Gastroesophageal sphincter (tissue), 4 donors: ENCODE measurements around the gene DLG3. TPM values are rescaled to one million over a fixed set of nuclear protein-coding genes. Genes with fewer than 3 reads are reported as not detected.

Experiments
- ATAC-seq: fragments of 150-250 bp; one replicate; pipeline ENCODE4 v1.9.1; 2016; ENCODE audit warnings: mild to moderate bottlenecking, moderate library complexity
- H3K27ac ChIP-seq, 4 donors: fragments of 200-600 bp; sonication (generic) in 3 of 4; 1 replicate in 3 of 4; 2 replicates in 1 of 4; pipeline ENCODE4 v1.5.1; 2016 to 2019
- H3K27me3 ChIP-seq: fragments of 200-600 bp; sonication (generic); one replicate; pipeline ENCODE4 v1.5.1; 2019
- H3K36me3 ChIP-seq, 2 donors: fragments of 200-600 bp; sonication (generic); one replicate each; pipeline ENCODE4 v1.5.1; 2019; ENCODE audit warnings: control low read depth in 1 of 2
- H3K4me1 ChIP-seq, 3 donors: fragments of 200-600 bp; sonication (generic); 1 replicate in 2 of 3; 2 replicates in 1 of 3; pipeline ENCODE4 v1.5.1; 2016 to 2019; ENCODE audit warnings: control low read depth in 2 of 3
- H3K4me3 ChIP-seq, 2 donors: fragments of 200-600 bp; sonication (generic); one replicate each; pipeline ENCODE4 v1.5.1; 2019; ENCODE audit warnings: mild to moderate bottlenecking in 1 of 2, moderate library complexity in 1 of 2
- H3K9me3 ChIP-seq, 3 donors: fragments of 200-600 bp; sonication (generic); one replicate each; pipeline ENCODE4 v1.5.1; 2017 to 2019; ENCODE audit warnings: control low read depth in 2 of 3
- EP300 ChIP-seq: sonication (generic); formaldehyde crosslinking; IDR thresholded peaks from one replicate; pipeline ENCODE4 v1.6.1; 2017; ENCODE audit warnings: antibody characterized with exemption, mild to moderate bottlenecking
- POLR2A ChIP-seq, 2 donors: fragments of 450-650 bp; IDR thresholded peaks; one replicate each; pipeline ENCODE4 v1.6.1; 2017; ENCODE audit warnings: antibody characterized with exemption in 2 of 2, mild to moderate bottlenecking in 2 of 2, moderate library complexity in 1 of 2
- POLR2AphosphoS5 ChIP-seq: sonication (generic); formaldehyde crosslinking; IDR thresholded peaks from one replicate; pipeline ENCODE4 v1.6.1; 2017; ENCODE audit warnings: antibody characterized with exemption
- WGBS, 2 donors: methylation state at CpG; one replicate each; pipeline ENCODE4 v1.1.5; 2018; ENCODE audit warnings: low coverage in 1 of 2; 5-methylcytosine and 5-hydroxymethylcytosine counted together
- small RNA-seq, 4 donors: library from RNA; depleted of rRNA; stranded (forward); fragments of <200 nt; gene quantifications; one replicate each; pipeline ENCODE3, GENCODE V24; 2016
- total RNA-seq, 4 donors: library from RNA; depleted of rRNA; stranded (reverse); fragments of >200 nt; gene quantifications; one replicate each; pipeline ENCODE4 v1.1.0, GENCODE V29; 2016
- TF ChIP-seq, protein P1 (sequence below), 4 experiments: fragments of 200-600 bp in 2 of 4; fragments of 450-650 bp in 2 of 4; sonication (generic) in 1 of 4; IDR thresholded peaks; one replicate each; pipeline ENCODE4 v1.5.1; 2017 to 2019; ENCODE audit warnings: antibody characterized with exemption in 4 of 4, mild to moderate bottlenecking in 2 of 4, moderate library complexity in 2 of 4

DLG3 gene
- total RNA-seq, 4 donors from 2014 or later = 22.3 to 46.2 (median 26.8) TPM

DNA sequence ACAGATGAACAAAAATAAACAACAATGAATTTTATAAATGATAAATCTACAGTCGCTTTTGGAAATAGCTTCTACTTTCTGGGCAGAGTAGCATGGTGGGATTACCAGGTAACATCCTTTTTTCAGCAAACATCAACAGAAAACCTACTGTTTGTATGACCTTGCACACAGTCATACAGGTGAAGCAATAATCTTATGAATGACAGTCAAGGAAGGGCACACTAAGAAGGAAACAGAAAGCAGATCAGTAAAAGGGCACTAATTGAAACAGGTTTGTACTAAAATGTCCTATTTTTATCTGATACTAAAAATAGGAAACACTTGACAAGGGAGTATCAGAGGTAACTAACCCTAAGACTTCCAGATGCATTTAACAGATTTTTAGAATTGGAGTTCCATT is 108.9 kb downstream of the DLG3 start:
- Histone ChIP-seq H3K27me3 (no peaks in the 10 kb centered on the region), H3K4me3 (no peak overlapping the region), H3K27ac (no peak overlapping the region), H3K4me1 (no peaks in the 10 kb centered on the region), H3K9me3 (no peaks in the 10 kb centered on the region), H3K36me3 (no peaks in the 10 kb centered on the region)
- 43% methylated on average over 1 of the region's 1 CpG; no CpG with 5 or more reads in 1 of the 2 donors for WGBS, 2 donors
- ATAC-seq = no peak
- no peak for TF ChIP-seq EP300
- TF ChIP-seq POLR2A (IDR thresholded peaks at IDR 0.05) = no peak
- TF ChIP-seq, protein P1, sequence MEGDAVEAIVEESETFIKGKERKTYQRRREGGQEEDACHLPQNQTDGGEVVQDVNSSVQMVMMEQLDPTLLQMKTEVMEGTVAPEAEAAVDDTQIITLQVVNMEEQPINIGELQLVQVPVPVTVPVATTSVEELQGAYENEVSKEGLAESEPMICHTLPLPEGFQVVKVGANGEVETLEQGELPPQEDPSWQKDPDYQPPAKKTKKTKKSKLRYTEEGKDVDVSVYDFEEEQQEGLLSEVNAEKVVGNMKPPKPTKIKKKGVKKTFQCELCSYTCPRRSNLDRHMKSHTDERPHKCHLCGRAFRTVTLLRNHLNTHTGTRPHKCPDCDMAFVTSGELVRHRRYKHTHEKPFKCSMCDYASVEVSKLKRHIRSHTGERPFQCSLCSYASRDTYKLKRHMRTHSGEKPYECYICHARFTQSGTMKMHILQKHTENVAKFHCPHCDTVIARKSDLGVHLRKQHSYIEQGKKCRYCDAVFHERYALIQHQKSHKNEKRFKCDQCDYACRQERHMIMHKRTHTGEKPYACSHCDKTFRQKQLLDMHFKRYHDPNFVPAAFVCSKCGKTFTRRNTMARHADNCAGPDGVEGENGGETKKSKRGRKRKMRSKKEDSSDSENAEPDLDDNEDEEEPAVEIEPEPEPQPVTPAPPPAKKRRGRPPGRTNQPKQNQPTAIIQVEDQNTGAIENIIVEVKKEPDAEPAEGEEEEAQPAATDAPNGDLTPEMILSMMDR (IDR thresholded peaks at IDR 0.05) = no peak
- TF ChIP-seq POLR2AphosphoS5 = no peak

DNA sequence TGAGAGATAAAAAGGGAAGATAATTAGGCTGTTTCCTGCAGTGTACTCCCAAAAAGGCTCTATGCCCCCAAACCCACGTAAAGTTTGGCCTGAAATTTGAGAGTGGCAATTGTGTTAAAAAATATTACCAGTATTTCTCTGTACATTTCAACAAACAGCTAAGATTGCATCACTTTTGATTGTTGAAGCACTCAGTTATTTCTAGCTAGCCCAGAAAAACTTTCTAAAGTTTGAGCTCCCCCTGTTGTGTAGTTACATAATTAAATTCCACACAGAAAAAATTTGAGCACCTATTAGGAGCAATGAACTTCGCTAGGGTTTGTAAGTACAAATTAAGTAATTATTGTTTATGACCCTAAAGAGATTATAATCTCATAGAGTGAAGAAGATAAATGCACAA is 109.4 kb downstream of the DLG3 start:
- H3K4me1 ChIP-seq = no peaks in the 10 kb centered on the region
- no peak overlapping the region for H3K4me3 ChIP-seq
- ATAC-seq = no peak
- H3K9me3 ChIP-seq = no peaks in the 10 kb centered on the region
- no peaks in the 10 kb centered on the region for H3K27me3 ChIP-seq
- H3K27ac ChIP-seq = no peak overlapping the region
- TF ChIP-seq POLR2A (IDR thresholded peaks at IDR 0.05) (no peak), EP300 (no peak), POLR2AphosphoS5 (no peak)
- TF ChIP-seq, protein P1 (IDR thresholded peaks at IDR 0.05) = peak in 3 of 4 experiments; percentile 23 to 40 (median 35)
- 8 to 33% methylated on average over 1 to 2 of the region's 2 CpGs for WGBS, 2 donors
- H3K36me3 ChIP-seq = no peaks in the 10 kb centered on the region

DNA sequence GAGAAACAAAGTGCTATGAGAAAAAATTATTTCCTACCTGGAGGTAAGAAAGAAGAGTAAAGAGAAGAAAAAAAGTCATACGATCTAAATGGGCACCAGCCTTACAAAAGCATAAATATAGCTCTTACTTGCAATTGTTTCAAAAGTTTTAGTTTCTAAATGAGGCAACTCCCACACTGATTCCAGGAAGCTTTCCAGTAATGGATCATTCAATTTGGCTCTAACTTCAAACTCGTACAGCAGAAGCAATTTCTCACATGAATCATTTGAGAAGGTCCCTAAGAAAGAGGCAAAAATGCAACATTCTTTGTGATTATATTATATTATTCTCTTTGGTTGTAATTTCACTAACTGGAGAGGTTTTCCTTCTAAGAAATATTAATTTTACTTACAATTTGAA is 109.9 kb downstream of the DLG3 start:
- ATAC-seq = no peak
- TF ChIP-seq, protein P1 (IDR thresholded peaks at IDR 0.05) = no peak
- TF ChIP-seq POLR2AphosphoS5 (no peak), EP300 (no peak), POLR2A (IDR thresholded peaks at IDR 0.05) (no peak)
- WGBS, 2 donors = 0 to 5% methylated on average over 1 to 2 of the region's 2 CpGs
- Histone ChIP-seq H3K27me3 (no peaks in the 10 kb centered on the region), H3K4me3 (no peak overlapping the region), H3K9me3 (no peaks in the 10 kb centered on the region), H3K4me1 (no peaks in the 10 kb centered on the region), H3K36me3 (no peaks in the 10 kb centered on the region), H3K27ac (no peak overlapping the region)

DNA sequence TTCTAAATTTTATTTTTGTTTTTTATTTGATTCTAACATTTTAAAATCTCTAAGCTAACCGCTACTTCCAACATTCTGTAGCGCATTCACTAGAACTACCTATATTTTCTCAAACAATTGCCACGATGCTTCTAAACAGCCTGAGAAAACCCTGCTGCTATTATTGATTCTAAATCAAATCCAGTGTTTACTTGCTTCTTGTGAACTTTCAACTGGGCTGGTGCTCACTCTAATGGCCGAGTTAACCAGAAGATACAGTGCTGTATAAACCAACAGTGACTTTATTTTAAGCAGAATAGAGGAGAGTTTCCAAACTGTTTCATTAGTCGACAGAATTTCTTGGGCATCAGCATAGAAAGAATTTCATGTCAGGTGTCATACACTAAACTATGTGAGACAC is 110.3 kb downstream of the DLG3 start:
- H3K27ac ChIP-seq = no peak overlapping the region
- no peak for TF ChIP-seq POLR2AphosphoS5

More for the DNA sequence above, 110.3 kb downstream of the DLG3 start:
- Histone ChIP-seq H3K4me3 (no peak overlapping the region), H3K9me3 (no peaks in the 10 kb centered on the region), H3K36me3 (no peaks in the 10 kb centered on the region), H3K27me3 (no peaks in the 10 kb centered on the region), H3K4me1 (no peaks in the 10 kb centered on the region)
- 62 to 73% methylated on average over 5 of the region's 5 CpGs for WGBS, 2 donors
- no peak for ATAC-seq

Small RNAs within 50 kb of the gene (small RNA-seq; reads per million reads assigned to genes)
- 0 reads per million in 4 donors for gene RNU4-81P
- 6.3 to 65.4 (median 8.7) reads per million in 4 donors for gene RNY4P23

Other genes with a start within 250 kb of the DLG3 start
- not detected for gene AWAT1, start 210.2 kb upstream of the DLG3 start, total RNA-seq
- gene P2RY4, start 184.6 kb upstream of the DLG3 start, total RNA-seq = under 1 TPM in 3 of 4 donors, not detected in 1; 0.27 to 0.93 (median 0.50) TPM
- gene ARR3, start 176.5 kb upstream of the DLG3 start, total RNA-seq = not detected
- not detected for gene RAB41, start 162.7 kb upstream of the DLG3 start, total RNA-seq
- gene PDZD11, start 154.9 kb upstream of the DLG3 start, total RNA-seq = 10 to 100 TPM; 27.7 to 33.5 (median 32.3) TPM
- under 1 TPM; 0.13 to 0.47 (median 0.17) TPM for gene KIF4A, start 154.7 kb upstream of the DLG3 start, total RNA-seq
- gene GDPD2, start 21.5 kb upstream of the DLG3 start, total RNA-seq = under 1 TPM in 1 of 4 donors, not detected in 3; 0.35 TPM